ENCODE data around the gene SIGLEC10. TPM values are rescaled to one million over a fixed set of nuclear protein-coding genes. Genes with fewer than 3 reads are reported as not detected.

SIGLEC10 gene
- total RNA-seq, 1 experiment from 2014 or later, result not detected

DNA sequence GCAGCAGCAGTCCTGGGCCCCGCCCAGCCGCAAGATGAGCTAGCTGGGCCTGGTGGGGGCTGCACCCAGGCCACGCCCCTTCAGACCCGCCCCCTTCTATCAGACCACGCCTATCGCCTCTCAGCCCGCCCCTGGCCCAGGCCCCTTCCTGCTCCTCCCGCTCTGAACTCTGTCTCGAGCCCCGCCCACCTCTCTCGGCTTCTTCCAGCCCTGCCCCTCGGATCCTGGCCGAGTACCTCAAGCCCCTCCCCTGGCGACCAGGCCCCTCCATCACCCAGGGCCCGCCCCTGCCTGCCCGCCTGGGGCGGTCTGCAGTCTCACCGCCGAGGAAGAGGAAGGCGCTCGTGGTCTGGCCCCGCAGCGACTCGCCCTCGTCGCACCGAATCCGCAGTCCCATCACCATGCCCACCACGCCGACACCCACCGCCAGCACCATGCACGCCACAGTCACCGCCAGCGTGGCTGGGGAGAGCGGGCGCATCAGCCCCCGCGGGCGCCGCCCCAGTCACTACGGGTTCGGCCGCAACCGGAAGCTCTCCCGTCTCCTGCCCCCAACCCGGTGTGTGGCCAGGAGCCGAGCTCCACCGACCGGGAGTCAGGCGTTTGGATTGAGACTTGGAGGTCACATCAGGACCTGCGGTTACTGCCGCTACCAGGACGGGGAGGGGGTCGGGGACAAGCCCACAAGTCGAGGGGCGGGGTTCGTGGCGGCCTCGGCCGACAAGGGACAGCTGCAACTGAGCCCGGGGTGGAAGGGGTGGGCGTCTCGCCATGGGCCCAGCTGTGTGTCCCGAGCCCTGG lies 49.7 kb downstream of the SIGLEC10 start:
- ChIA-PET CTCF (interaction anchor here (0.6 to 1.1 kb wide), 5 partner anchors 11 to 410 kb away, joined by 3 to 12 read pairs (median 3); no protein-coding TSS in a partner anchor), RAD21 (ENCODE audit: low non-redundant PET in 1 of 2, low total read pairs in 2 of 2, uncharacterized antibody in 2 of 2, unreplicated experiment in 2 of 2) (interaction anchor here in 1 of 2 experiments (1.0 kb wide), 1 partner anchor 28 kb away, joined by 4 read pairs; no protein-coding TSS in a partner anchor), POLR2A (interaction anchor here (0.7 to 1.5 kb wide), 6 partner anchors 9 to 28 kb away, joined by 3 to 12 read pairs (median 5); partner anchors contain the start of gene VSIG10L)
- H3K27ac ChIP-seq (ENCODE audit: low read depth, low read length), result peak overlapping the region; percentile 84
- TSS peak; percentile 80 for BruUV-seq (replicated peaks)
- peak overlapping the region; percentile 96 for H3K9ac ChIP-seq (ENCODE audit: low read length)
- peak overlapping the region; percentile 78 to 94 for H3K4me3 ChIP-seq (replicated peaks in 1 of 2; ENCODE audit: low read depth in 1 of 2, low read length in 2 of 2)
- no peaks in the 10 kb centered on the region for H3K9me2 ChIP-seq (ENCODE audit: insufficient read depth)
- intact Hi-C loops (cut with micrococcal nuclease), result loop anchor here (1.0 kb wide), 2 partner anchors 27 to 28 kb away; no protein-coding TSS in a partner anchor
- H3K9me3 ChIP-seq (ENCODE audit: control insufficient read depth in 1 of 2, insufficient read depth in 1 of 2, low read depth in 1 of 2, low read length in 2 of 2), result no peaks in the 10 kb centered on the region
- peaks cover 34% of the 10 kb centered on the region for H3K79me2 ChIP-seq (ENCODE audit: insufficient read depth, low read length)
- peak overlapping the region; percentile 67 for H2AFZ ChIP-seq (ENCODE audit: low read depth, low read length, poor library complexity, severe bottlenecking)
- DNase-seq (ENCODE audit: low read depth, low spot score), result peak; percentile 97
- H3K27me3 ChIP-seq (ENCODE audit: insufficient read depth, low read length), result no peaks in the 10 kb centered on the region
- peak overlapping the region; percentile 88 for H3K4me2 ChIP-seq (ENCODE audit: low read length)
- peaks cover 28 to 43% of the 10 kb centered on the region in 2 experiments for H3K4me1 ChIP-seq (ENCODE audit: control insufficient read depth in 1 of 2, insufficient read depth in 2 of 2, low read length in 2 of 2)
- no peaks in the 10 kb centered on the region for H3K36me3 ChIP-seq (ENCODE audit: control insufficient read depth in 1 of 2, insufficient read depth in 2 of 2, low read length in 2 of 2)
- H4K20me1 ChIP-seq (ENCODE audit: insufficient read depth), result no peaks in the 10 kb centered on the region
- ATAC-seq, result peak; percentile 85
- TF ChIP-seq ZFX (IDR thresholded peaks at IDR 0.05) (peak; percentile 52; the same call in 1 of the 2 replicates), YY1 (IDR thresholded peaks at IDR 0.05; ENCODE audit: extremely low read depth, insufficient replicate concordance, low read depth, low read length) (no peak), EGR1 (IDR thresholded peaks at IDR 0.05; ENCODE audit: low read depth) (no peak; the same call in 1 of the 2 replicates), POLR2AphosphoS5 (IDR thresholded peaks at IDR 0.05; ENCODE audit: low read depth, low read length) (peak; percentile 75), ZNF274 (IDR thresholded peaks at IDR 0.05; ENCODE audit: low read depth, low read length) (no peak), SIN3A (IDR thresholded peaks at IDR 0.05; ENCODE audit: low read depth) (peak; percentile 45), SP1 (IDR thresholded peaks at IDR 0.05; ENCODE audit: low read depth) (peak; percentile 69), POLR2A (IDR thresholded peaks at IDR 0.05; ENCODE audit: borderline replicate concordance, extremely low read depth, insufficient read depth, insufficient read length) (peak; percentile 17), RAD21 (IDR thresholded peaks at IDR 0.05; ENCODE audit: low read depth) (no peak), CBX3 (IDR thresholded peaks at IDR 0.05; ENCODE audit: low read depth) (no peak), CEBPB (IDR thresholded peaks at IDR 0.05; ENCODE audit: low read depth) (no peak)
- TF ChIP-seq, protein P1, sequence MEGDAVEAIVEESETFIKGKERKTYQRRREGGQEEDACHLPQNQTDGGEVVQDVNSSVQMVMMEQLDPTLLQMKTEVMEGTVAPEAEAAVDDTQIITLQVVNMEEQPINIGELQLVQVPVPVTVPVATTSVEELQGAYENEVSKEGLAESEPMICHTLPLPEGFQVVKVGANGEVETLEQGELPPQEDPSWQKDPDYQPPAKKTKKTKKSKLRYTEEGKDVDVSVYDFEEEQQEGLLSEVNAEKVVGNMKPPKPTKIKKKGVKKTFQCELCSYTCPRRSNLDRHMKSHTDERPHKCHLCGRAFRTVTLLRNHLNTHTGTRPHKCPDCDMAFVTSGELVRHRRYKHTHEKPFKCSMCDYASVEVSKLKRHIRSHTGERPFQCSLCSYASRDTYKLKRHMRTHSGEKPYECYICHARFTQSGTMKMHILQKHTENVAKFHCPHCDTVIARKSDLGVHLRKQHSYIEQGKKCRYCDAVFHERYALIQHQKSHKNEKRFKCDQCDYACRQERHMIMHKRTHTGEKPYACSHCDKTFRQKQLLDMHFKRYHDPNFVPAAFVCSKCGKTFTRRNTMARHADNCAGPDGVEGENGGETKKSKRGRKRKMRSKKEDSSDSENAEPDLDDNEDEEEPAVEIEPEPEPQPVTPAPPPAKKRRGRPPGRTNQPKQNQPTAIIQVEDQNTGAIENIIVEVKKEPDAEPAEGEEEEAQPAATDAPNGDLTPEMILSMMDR (IDR thresholded peaks at IDR 0.05 in 2 of 3, conservative IDR thresholded peaks at IDR 0.05 in 1 of 3; ENCODE audit: borderline replicate concordance in 1 of 3, insufficient read depth in 1 of 3, low read depth in 2 of 3, low read length in 2 of 3), result no peak
- TF ChIP-seq, protein P2, sequence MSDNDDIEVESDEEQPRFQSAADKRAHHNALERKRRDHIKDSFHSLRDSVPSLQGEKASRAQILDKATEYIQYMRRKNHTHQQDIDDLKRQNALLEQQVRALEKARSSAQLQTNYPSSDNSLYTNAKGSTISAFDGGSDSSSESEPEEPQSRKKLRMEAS (IDR thresholded peaks at IDR 0.05), result peak; percentile 81

Measured in HCT116 (cell line).